PFSK-1 (cell line): ENCODE measurements around the gene NEK10.

Source experiments
- POLR2AphosphoS5 ChIP-seq: IDR thresholded peaks from 2 replicates; pipeline ENCODE4 v1.6.1; 2012; ENCODE audit warnings: low read depth, mild to moderate bottlenecking, control low read depth, low read length, moderate library complexity
- SIN3A ChIP-seq: IDR thresholded peaks from 2 replicates; pipeline ENCODE4 v1.6.1; 2012; ENCODE audit warnings: mild to moderate bottlenecking, low read length, moderate library complexity, borderline replicate concordance; ENCODE audit not compliant: insufficient read depth

DNA sequence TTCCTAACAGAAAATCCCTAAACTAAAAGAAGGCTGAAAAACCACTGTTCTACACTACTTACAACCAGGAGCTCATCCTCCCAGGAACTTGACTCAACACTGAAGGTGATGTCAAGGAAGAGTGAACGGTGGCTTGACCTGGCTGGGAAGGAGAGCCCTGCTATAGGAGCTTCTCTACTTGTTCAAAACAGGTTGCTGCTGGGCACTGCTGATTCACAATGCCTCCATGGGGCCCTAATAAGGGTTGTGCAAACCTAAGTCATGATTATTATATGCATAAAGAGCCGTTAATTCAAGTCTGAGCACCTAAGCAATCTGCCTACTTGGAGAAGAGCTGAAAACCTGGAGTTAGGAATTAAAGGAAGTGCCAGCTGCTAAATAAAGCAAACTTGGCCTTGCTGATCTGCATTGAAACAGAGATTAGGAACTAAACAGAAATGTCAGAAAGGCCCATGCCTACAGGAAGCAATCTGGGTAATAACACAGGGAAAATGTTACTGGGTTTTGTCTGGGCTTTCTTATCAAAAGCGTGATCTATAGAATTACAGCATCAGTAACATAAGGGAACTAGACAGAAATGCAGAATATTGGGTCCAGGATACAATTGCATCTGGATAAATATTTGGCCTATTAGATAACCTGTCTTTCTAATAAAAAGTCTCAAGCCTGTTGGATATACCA lies 243.2 kb downstream of the NEK10 start:
- TF ChIP-seq POLR2AphosphoS5 (no peak), SIN3A (no peak)
